ENCODE data around the gene KRT10.
"Not testable (repeated sequence)": the region's sequence is repeated elsewhere in the genome, so short reads cannot be mapped to it uniquely, and the experiment has no call there.

Gene KRT10

DNA sequence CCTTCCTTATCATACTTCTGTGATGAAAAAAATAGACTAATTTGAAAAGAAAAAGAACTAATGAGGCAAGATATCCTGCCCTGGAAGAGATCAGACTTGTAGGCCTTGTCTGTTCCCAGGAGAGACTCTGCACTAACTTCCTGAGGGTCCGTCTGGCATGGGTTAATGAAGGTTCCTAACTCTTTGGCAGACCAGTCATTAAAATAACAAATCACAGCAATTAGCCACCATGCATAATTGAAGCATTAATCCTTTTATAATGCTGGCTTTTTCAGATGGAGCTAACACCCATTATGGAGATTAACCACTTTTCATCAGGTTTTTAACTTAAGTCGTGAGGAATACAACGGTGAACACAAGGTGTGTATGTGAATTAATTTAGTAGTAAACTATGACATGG is 10.4 kb upstream of the KRT10 start:
- DNase-seq: no peak

DNA sequence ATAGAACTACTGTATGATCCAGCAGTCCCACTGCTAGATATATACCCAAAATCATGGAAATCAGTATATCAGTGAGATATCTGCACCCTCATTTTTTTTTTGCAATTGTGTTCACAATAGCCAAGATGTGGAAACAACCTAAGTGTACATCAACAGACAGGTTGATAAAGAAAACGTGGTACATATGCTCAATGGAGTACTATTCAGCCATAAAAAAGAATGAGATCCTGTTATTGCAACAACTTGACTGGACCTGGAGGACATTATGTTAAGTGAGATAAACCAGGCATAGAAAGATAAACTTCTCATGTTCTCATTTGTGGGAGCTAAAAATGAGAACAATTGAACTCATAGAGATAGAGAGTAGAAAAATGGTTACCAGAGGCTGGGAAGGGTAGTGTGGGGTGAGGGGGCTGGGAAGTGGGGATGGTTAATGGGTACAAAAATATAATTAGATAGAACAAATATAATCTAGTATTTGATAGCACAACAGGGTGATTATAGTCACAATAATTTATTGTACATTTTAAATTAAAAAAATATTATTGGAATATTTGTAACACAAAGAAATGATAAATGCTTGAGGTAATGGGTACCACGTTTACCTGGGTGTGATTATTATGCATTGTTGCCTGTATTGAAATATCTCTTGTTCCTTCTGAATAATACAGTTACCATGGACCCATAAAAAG is 7.8 kb upstream of the KRT10 start:
- DNase-seq: no peak

DNA sequence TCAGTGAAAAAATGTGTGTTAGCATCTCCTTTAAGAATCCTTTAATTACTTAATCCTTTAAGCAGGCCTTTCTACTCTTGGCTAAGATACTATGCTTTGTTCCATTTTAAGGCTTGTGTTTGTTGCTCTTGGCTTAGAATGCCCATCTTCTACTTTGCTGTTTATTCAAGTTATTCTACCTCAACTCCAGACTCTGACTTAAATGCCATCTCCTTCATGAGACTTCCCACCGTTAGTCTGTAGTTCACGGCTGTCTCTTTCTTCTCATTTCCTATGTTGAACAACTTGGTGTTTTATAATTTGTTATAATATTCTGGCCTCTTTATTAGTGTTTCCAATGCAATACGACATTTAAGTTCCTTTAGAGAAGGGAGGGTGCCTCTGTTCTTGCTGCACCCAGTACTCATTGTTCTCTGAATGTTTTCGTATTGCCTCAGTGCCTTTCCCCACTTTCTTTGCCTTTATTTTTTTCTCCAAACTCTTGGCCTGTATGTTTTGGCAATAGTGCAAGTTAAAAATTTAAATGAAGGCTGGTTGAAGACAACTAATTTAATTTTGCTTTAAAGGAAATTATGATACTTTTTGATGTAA is 6.1 kb upstream of the KRT10 start:
- no peak for DNase-seq

DNA sequence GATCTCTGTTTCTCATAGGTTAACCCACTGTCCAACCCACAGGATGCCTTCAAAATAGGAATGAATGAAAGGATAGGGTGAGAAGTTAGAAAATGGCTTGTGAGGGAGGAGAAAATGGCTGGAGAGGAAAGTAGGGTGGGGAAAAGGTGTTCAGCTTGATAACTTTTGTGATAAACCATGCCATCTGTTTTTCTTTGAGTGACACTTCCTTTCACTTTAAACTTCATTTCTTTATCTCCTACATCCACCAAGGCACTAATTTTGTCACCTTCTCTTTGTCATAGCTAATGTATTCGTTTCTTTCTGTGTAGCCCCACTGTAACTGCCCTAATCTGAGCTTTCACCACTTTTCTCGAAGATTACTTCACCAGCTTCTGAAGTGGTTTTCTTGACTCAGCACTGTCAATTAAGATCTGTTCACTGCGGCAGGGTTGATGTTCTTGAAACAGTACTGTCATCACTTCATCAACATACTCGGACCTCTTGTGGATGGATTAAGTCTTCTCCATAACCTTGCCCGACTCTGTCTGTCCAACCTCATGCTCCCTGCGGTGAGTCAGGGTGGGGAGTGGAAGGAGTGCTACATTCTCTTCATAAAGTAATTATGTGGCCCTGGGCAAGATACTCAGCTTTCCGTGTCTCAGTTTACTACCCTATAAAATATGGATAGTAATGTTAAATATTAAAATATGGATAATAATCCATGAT is 5.5 kb upstream of the KRT10 start:
- peak; percentile 57 for DNase-seq

DNA sequence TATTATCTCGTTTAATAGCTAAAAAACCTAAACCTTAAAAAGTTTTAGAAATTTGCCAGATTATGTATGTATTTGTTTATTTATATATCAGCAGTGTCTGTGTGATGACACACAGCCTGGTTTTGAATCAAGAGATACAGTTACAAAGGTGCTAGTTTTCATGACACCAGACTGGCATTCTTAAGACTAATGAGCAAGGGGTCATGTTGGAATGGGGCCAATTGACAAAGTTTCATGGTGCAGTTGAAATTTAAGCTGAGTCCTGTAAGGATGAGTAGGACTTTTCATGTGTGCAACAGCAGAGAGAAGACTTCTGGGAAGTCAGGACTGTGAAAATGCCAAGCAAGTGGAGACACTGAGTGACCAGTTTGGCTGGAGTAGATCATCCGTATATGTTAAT is 3.2 kb upstream of the KRT10 start:
- DNase-seq: no peak

DNA sequence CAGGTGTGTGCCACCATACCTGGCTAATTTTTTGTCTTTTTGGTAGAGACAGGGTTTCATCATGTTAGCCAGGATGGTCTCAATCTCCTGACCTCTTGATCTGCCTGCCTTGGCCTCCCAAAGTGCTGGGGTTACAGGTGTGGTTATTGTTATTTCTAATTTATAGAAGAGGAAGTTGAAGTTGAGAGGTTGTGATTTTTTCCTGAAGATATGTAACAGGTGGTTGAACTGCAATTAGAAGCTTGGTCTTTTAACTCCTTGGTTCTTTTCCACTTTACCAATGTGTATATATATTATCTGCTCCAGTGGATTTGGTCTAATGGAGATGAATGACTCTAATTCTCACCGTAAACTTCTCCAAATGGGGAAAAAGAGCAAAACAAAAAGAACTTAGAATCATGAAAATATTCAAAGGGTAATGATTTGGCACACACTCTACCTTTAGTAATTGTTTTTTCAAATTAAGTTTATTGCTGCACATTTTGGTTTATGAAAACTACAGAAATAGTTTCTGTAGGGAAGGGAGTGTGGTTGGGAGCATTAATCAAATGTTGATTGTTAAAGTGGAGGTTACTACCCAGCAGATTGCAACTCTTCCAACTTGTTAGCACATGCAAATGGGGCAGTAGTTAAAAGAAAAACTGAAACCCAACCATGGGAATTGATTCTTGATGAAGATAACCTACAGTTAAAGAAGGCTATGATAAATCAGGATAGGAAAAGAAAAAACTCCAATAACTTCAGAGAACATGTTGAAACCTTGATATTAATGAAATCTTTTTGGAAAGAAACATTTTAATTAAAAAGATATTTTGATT is 1.8 kb upstream of the KRT10 start:
- no peak for DNase-seq

DNA sequence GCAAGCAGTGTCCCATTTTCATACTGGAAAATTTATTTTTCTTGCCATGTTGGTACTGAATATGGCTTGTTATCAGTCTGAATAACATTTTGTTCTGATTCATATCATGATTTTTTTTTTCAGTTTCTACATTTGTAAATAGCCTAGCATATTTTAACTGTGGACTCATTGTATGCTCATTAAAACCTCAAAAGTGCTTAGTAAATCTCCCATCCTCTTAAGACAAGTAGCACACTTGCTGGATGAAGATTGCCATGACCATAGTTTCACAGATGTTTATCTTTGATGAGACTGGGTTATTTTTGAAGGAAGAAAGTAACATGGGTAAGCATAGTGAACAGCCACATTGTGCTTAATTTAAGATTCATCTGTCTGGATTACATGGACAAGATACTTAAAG is 878 bp downstream of the KRT10 start:
- no peak for DNase-seq

DNA sequence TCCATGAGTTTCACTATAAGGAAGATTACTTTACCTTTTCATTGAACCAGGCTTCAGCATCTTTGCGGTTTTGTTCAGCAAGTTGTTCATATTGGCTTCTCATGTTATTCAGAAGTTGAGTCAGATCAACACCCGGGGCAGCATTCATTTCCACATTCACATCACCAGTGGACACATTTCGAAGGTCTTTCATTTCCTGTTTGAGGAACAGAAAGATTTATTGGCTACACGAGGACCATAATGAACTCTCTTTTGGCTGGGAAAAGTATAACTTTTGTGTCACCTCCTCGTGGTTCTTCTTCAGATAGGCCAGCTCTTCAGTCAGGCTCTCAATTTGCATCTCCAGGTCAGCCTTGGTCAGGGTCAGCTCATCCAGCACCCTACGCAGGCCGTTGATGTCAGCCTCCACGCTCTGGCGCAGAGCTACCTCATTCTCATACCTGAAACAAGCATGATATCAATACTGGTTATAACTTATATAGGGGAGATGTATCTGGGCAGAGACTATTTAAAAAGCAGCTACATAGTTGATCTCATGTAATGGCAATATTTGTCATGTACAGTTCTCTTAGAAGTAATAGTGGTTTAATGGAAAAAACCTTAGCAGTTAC is 2.1 kb downstream of the KRT10 start:
- no peak for DNase-seq

DNA sequence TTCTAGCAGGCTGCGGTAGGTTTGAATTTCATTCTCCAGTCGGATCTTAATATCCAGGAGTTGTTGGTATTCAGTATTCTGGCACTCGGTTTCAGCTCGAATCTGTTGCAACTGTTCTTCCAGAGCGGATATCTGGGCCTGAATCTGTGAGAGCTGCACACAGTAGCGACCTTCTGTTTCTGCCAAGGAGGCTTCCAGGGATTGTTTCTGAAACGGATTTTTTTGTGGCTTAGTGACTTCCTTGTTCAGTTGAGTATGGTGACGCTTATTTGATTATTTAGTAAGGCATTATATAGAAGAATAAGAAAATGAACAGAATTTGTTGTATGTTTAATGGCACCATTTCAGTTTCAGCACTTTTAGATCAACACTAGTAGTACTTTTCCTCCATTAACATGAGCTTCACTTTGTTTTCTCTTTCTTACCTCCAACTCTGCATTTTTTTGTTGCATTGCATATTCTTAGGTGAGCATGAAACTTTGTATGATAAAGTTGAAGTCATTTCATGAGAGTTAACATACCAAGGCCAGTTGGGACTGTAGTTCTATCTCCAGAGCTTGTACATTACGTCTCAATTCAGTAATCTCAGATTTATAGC is 2.8 kb downstream of the KRT10 start:
- DNase-seq: no peak

DNA sequence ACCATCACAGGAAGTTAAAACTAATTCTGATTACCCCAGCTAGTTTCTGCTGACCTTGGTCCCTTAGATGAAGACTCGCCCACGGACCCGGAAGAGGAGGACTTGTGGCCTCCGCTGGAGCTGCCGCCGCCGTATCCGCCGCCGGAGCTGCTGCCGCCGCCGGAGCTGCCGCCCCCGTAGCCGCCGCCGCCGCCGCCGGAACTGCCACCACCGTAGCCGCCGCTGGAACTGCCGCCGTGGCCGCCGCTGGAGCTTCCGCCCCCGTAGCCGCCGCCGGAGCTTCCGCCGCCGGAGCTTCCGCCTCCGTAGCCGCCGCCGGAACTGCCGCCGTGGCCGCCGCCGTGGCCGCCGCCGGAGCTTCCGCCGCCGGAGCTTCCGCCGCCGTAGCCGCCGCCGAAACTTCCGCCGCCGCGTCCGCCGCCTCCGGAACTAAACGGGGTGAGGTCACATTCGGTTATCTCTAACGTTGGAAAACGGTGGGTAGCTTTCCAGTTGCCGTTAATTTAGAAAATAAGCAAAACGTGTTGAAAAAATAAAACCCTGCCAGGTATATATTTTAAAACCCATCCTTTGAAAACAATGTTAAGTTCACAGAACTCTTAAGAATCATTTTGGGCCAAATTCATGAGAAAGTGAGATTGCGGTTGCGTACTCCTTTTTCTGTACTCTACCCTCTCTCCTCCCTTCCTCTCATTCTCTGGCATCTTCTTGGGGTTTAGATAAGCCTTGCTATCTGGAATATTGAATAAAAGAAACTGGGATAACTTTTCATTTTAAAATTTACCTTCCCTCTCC is 3.5 kb downstream of the KRT10 start:
- peak; percentile 94 for DNase-seq

DNA sequence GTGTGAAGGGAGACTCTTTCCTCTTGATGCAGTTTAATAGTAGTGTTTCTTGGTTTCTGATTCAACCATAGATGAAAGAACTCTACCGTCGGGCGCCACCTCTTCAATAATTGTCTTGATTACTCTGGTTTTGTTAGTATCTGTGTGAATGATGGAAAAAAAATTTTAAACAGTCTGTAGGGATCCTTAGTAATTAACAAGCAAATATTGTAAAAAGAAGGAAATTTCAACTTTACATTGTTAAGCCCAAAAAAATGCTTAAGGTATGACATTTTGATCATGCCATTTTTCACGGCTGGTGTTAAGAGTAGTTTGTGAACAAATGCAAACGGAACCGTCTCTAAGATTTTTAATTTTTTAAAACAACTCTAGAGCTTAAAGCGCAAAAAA is 4.1 kb downstream of the KRT10 start:
- no peak for DNase-seq

DNA sequence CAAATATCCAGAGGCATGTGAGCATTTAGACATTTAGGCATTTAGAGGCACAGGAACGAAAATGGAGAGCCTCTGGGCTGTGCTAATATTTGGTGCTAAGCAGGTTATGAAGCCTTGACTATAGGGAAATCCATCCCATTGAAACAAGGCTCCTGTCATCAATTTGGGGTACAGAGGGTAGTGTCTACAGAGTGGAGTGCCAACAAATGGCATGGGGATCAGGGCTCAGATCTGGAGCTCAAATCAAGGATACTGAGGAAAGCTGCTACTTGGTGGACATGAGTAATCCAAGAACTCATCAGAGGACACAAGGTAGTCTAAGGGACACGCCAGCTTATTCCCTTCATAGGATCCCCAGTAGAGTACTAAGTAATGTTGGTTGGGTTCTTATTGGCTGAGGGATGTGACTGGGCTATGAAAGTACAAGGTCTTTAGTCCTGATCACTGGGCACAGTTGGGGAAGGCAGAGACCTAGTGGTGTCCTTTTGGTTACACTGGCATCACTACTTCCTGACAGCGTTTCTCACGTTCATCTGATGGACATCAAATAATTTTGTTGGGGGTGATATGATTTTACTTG is 5.2 kb downstream of the KRT10 start:
- DNase-seq: no peak

DNA sequence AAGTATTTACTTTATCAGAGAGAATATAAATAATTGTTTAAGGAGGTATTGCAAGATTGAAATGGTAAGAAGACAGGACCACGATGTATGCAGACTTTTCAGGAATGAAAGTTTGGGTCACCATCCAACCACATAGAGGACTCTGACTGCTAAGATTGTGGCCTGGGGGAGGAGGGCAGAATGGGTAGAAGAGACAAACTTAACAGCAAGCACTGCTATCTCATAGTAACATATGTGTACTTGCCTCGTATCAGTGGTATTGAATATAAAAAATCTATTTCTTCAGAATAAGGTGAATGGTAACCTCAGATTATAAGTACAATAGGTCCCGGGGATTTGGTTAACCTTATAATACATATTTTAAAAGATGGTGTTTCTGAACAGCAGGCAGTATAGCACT is 5.8 kb downstream of the KRT10 start:
- no peak for DNase-seq

DNA sequence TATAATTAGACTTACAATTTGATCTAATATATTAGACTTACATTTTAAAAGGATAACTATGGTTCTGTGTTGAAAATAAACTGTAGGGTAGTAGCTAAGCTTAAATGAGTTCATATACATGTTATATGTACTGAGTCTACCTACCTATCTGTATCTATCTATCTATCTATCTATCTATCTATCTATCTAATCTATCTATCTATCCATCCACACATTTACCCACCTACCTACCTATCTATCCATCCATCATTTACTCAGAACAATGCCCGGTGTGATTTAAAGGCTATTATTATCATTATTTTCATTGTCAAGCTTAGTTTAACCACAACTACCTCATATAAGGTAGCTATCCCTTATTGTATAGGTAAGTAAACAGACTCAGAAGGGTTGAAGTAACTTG is 7.0 kb downstream of the KRT10 start:
- DNase-seq: no peak

DNA sequence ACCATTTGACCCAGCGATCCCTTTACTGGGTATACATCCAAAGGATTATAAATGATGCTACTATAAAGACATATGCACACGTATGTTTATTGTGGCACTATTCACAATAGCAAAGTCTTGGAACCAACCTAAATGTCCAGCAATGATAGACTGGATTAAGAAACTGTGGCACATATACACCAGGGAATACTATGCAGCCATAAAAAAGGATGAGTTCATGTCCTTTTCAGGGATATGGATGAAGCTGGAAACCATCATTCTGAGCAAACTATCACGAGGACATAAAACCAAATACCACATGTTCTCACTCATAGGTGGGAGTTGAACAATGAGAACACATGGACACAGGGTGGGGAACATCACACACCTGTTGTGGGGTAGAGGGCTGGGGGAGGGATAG is 7.8 kb downstream of the KRT10 start:
- not testable (repeated sequence) for DNase-seq

DNA sequence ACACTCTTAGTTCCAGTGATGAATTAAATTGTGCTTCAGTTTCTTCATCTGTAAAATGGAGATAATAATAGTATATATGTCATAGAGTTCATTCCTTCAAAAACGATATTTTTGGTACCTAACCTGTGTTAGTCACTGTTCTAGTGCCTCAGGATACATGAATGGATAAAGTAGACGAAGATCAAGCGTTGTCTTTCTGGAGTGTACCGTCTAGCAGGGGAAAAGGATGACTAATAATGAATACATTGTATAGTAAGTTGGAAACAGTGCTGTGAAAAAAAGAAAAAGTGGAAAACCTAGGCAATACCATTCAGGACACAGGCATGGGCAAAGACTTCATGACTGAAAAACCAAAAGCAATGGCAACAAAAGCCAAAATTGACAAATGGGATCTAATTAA is 8.6 kb downstream of the KRT10 start:
- no peak for DNase-seq

DNA sequence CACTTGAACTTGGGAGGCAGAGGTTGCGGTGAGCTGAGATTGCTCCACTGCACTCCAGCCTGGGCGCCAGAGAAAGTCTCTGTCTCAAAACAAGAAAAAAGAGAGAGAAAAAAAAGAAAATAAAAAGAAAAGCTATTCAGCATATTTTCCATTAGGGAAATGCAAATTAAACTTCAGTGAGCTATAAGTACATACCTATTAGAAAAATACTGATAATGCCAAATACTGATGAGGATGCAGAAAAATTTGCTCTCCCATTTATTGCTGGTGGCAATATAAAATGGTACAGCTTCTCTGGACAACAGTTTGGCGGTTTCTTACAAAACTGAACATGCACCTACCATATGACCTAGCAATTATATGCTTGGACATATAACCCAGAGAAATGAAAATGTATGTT is 9.8 kb downstream of the KRT10 start:
- DNase-seq: no peak

DNA sequence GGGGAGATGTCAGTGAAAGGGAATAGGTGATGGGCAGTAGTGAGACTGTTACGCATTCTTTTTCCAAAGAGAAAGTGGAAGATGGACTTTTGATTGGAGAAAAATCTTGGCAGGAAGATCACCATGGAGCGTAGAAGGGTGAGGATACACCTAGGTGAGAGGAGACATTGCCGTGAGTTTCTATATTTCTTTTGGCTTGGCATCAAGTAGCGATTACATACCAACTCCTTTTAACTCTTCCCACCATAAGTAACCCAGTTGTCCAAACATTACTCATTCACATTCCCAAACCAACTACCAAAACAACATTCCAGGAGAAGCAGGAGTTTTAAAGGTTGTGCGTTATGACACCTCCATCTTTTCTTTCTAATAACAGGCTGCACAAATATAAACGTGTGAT is 11.9 kb downstream of the KRT10 start:
- no peak for DNase-seq

DNA sequence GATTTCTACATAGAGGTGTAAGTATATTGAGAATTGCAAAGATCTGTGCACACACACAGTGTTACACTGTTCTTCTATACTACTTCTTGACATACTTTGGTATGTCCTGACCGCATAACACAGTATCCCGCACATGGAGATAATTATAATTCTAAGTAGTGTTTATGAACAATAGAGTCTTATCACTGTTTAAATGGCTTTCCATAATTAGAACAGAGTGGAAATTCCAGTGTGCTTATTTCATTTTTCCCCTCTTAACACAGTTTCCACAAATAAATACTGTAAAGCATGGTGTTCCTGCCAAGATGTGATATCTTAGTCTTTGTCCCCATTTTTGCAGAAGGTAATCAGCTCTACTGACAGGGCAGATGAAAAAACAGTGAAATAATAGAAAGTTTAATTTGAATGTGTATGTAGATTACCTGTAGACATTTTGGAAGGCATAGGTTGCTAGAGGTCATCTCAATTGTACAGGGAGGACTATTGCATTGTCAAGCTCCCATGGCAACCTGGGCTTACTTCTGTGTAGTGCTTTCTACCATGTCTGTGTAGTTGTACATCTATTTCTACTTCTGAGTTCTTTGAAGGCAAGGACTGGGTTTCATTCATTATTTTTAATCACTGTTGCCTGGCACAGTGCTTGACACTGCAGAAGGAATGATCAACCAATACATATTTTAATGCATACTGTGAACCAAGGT is 12.5 kb downstream of the KRT10 start:
- no peak for DNase-seq

DNA sequence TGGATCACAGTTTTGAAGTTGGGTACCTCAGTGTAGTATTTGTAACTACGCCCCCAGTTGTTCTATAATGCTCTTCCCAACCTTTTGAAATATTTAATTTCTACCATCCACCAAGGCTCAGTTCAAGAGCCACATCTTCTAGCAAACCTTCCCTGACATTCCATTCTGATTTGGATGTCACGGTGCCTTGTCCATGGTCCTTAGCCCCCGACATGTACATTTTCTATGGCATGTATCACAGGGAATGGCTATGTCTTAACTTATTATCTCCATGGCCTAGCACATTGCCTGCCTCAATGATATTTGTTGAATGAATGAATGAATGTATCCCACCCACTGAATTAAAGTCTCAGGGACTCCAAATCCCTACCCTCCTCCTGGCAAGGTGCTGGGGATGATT is 16.3 kb downstream of the KRT10 start:
- no peak for DNase-seq

DNA sequence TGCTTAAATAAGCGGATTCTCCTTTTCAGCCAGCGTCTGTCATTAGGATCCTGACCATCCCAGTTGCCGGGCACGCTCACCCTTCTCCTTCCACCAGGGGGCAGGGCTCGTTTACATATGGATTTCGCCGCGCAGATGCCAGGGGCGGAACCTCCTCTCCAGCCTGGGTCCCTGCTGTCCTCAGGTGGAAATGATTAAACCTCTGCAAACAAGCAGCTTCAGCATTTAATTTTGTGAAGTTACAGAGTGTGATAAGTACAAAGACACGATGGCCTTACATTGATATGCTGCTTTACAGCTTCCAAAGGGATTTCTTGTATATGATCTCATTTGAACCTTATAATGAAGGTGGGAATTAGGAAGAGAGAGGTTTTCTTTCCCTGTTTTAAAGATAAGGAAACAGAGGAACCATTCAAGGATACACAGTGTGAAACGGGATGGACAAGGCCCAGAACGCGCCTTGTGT is 18.8 kb downstream of the KRT10 start:
- peak; percentile 87 for DNase-seq

Measured in islet precursor cell (in vitro differentiated cells).